Frontal cortex (tissue), 4 donors: Measurements from ENCODE around the gene TMEM132C. TPM values are rescaled to one million over a fixed set of nuclear protein-coding genes. Genes with fewer than 3 reads are reported as not detected.
"Not testable (repeated sequence)": the region's sequence is repeated elsewhere in the genome, so short reads cannot be mapped to it uniquely, and the experiment has no call there.

ENCODE experiments used
- DNase-seq, 2 donors: peaks; one replicate each; pipeline ENCODE4 v3.0.0; 2012; ENCODE audit warnings: low spot score in 2 of 2
- FAIRE-seq: peaks from 2 replicates; lab custom pipeline; 2012; peaks lifted over from hg19 to GRCh38; lab: Jason Lieb, UNC
- total RNA-seq: library from RNA; depleted of rRNA; stranded (reverse); fragments of >200 nt; gene quantifications from one replicate; pipeline ENCODE4 v1.2.3, GENCODE V29; 2014
- donor health status: control.
- donor health status: control.
- donor health status: control.

Gene TMEM132C
- 4.1 TPM for total RNA-seq

DNA sequence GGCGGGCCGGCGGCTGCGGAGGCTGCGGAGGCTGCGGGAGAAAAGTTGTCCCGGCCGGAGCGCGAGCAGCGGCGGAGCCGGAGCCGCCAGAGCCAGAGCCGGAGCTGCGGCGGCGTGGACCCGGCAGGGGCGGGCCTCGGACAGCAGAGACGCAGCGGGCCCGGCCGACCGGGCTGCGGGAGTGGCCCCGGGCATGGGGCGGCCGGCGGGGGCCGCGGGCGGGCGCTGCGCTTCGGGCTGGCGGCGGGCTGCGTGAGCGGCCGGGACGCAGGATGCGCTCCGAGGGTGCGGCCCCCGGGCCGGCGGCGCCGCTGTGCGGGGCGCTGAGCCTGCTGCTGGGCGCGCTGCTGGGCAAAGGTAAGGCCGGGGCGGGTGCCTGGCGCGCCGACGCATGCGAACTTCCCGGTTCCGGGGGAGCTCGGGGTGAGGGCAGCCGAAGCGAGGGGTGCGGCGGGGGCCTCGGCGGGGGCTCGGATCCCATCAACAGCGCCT, at the start of gene TMEM132C:
Gene TMEM132C (plus strand): TSS at position 40 of the 492 bp plus-strand sequence. CDS start 233 bp downstream, at position 273.
- no peak for FAIRE-seq

DNA sequence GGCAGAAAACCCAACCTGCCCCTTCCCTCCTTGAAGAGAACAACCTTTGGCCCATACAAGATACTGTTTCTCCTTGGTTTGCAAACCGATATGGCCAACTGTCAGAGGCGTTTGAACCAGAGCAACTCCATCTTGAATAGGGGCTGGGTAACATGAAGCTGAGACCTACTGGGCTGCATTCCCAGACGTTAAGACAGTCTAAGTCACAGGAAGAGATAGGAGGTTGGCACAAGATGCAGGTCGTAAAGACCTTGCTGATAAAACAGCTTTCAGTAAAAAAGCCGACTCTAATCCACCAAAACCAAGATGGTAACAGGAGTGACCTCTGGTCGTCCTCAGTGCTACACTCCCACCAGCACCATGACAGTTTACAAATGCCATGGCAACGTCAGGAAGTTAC, 42.7 kb upstream of the TMEM132C start:
- DNase-seq: no peak
- FAIRE-seq: no peak

More for the DNA sequence above, at the start of gene TMEM132C:
- DNase-seq: peak; percentile 66 to 68

DNA sequence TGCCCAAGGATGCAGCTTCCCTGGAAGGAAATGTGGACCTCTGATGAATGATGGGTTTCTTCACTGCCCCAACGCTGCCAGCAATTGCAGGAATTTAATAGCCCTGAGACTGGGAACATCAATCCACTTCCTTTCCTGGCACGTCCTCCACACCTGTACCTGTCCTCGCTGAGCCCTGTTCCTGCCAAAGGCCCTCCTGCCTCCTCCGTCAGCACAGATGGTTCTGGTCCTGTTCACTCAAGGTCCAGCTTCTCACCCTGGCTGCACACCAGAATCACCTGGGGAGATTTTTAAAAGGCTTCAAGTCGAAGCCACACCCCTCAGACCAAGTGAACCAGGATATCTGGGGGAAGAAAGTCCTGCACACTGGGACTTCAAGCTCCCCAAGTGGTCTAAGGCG, 38.4 kb upstream of the TMEM132C start:
- DNase-seq (no peak), FAIRE-seq (no peak)

DNA sequence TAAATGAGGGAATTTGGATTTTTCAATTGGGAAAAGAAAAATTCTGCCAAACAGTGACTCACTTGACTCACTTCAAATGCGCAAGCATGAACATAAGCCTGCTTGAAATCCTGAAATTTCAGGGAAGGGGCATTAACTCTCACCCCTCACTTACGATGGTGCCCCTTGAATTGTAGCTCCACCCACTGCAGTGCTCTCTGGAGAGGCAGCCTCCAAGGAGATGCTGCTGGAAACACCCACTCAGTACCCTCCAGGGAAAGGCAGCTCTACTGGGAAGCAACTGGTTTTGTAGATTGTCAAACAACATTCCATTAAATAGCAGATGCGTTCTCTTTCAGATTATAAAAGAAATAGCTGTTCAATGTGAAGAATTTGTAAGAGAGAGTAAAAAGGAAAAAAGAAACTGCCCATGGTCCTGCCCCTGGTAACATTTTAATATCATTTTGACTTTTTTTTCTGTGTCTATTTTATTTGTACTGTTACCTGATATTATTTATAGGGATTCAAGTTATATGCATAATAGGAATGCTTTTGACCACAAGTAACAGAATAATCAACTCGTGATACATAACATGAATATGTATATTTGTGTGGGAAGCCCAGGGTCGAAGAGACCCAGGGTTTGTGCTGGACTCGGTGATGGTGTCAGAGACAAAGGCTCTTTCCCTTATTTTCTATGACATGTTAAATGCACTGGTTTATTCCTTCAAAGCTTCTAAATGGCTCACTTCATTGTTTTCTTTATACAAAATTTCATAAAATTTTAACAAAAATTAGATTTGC, 31.1 kb upstream of the TMEM132C start:
- FAIRE-seq (no peak), DNase-seq (no peak)

DNA sequence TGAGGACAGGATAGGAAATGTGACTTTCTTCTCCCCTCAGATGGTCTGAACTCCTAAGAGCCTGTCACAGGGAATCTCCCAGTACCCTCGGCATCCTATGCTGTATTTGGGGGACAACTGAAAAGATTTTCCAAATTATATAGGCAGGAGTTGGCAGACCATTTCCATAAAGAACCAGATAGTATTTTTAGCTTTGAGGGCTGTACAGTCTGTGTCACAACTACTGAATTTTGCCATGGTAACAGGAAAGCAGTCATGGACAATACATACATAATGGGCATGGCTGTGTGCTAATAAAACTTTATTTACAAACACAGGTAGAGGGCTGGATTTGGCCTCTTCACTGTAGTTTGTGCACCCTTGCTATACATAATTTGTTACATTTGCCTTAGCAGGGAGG, 30.4 kb upstream of the TMEM132C start:
- no peak for DNase-seq
- no peak for FAIRE-seq

DNA sequence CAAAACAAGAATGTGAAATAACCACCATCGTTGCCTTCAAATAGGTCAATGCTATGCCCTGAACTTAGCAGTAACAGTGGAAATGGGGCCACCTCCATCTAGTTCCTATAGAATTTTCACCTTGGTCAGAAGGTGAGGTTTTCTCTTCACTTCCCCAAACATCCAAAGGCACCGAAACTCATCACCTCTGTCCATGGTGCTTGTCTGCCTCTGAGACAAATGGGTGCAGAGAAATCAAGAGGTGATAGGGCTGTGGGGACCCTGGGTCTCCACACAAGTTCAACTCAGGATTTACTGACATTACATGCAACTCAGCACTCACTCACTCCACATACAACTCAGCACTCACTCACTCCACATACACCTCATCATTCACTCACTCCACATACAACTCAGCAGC, 26.2 kb upstream of the TMEM132C start:
- FAIRE-seq: no peak

DNA sequence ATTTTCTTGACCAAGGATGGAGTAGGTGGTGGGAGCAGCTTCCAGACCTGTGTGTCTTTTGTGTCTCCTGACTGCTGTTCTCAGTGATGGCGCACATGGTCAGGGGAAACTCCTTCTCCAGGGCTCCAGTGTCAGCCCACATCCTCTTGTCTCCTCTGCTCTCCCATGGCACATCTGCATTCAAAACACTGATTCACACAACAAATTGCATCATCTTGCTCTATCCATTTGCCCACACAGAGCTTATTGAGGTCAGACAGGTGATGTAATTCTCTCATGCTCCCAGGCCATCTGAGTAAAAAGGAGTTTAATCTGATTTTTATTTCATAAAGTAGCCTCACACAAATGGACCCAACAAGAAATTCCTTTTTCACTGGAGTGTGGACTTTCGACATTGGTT, 21.8 kb upstream of the TMEM132C start:
- DNase-seq (no peak), FAIRE-seq (no peak)

More for the DNA sequence above, 26.2 kb upstream of the TMEM132C start:
- no peak for DNase-seq

DNA sequence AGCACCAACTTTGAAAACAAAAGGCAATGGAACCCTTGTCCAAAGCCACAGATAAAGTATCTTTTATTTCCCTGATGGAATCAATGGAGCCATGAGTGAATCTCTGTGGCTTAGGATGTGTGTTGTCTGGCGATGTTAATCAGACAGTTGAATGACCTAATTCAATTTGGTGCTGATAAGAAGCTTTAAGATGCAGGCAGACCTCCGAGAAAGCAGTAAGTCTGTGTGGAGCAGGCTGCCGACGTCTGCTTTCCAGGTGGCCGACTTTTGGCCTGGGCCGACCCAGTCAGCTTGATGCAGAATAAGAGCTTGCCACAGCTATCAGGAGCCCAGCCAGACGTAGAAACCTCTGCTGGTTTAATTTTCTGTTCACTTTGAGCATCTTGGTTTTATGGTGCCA, 21.1 kb upstream of the TMEM132C start:
- no peak for DNase-seq
- FAIRE-seq: no peak

DNA sequence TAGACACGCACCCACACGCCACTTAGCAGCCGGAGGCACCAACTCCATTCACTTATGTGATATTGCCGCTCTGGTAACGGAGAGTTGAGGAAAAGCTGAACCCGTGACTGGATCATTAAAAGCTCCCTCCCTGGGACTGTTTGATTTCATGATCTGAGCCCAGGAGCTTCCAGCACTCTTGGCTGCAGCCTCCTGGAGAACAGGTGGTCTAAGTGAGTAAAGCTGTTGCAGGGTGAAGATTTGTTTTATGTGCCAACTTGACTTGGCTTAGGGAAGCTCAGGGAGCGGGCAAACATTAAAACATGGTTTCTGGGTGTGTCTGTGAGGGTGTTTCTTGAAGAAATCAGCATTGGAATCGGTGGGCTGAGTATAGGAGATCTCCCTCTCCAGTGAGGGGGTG, 16.9 kb upstream of the TMEM132C start:
- DNase-seq: no peak
- FAIRE-seq: no peak

DNA sequence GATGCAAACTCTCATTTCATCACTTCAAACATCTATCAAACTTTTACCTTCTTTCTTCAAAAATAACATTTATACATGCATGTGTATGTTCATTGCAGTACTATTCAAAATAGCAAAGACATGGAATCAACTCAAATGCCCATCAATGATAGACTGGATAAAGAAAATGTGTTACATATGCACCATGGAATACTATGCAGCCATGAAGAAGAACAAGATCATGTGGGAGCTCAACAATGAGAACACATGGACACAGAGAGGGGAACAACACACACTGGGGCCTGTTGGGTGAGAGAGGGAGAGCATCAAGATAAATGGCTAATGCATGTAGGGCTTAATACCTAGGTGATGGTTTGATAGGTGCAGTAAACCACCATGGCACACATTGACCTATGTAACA, 13.1 kb upstream of the TMEM132C start:
- FAIRE-seq, DNase-seq: not testable (repeated sequence)

DNA sequence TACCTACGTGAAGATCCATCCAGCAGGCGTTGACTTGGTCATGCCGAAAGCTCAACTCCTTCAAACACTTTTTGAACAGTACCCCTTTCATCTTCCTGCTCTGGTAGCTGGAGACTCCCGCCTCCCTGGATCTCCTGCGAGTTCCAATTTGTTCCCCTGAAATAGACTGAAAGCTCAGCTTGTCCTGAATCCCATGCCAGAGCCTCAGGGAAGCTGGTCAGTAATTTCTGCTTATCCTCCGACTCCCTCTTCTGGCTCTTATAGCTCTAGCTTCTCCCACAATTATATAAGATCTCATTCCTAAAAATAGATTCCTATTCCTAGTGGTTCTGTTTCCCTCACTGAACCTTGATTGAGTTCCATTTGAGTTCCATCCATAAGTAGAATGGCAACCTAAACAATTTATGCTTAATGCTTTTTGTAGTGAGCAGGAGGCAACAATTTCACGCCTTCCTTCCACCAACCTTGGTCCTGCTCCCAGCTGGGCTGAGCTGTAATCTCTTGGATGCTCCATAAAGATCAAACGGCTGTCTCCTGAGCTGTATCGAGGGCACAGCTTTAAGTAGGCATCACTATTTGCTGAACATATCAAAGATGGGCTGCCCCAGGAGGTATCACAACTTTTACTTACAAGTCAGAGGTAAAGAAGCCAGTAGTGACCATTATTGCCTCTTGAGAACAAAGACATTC, 8.0 kb upstream of the TMEM132C start:
- peak in 1 of 2 donors; percentile 62 for DNase-seq

DNA sequence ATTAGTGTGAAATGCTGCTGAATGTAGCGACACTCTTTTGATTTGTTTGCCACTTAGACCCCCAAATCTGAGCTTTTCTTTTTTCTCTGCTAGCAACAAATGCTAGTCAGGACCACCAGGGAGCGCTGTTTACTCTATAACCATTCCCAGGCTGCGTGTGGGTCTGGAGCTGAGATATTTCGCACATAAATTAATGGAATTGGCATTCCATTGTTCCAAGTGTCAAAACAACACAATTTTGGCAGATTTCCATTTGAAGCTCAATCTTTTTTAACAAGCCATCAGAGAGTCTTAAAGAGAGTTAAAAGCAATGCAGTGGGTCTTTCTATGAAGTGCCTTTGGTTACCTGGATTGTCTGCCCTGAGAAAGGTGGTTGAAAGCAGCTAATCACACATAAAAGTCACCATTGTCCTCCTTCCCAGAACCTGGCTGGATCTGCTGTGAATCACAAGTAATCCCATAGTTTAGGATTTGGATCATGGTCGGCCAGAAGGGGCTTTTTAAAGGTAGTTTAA, 7.4 kb upstream of the TMEM132C start:
- peak; percentile 43 to 57 for DNase-seq
- FAIRE-seq: no peak

More for the DNA sequence above, 8.0 kb upstream of the TMEM132C start:
- no peak for FAIRE-seq

DNA sequence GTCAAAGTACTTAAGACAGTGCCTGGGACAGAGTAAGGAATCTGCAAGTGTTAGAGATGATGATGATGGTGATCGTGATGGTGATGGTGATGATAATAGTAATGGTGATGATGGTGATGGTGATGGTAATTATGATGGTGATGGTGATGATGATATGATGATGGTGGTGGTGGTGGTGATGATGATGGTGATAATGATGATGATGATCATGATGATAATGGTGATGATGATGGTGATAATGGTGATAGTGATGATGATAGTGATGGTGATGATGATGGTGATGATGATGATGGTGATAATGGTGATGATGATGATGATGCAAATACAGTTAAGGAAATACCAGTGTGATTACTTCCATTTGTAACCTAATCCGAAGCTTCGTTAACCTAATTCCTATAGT, 5.2 kb upstream of the TMEM132C start:
- no peak for FAIRE-seq
- no peak for DNase-seq

DNA sequence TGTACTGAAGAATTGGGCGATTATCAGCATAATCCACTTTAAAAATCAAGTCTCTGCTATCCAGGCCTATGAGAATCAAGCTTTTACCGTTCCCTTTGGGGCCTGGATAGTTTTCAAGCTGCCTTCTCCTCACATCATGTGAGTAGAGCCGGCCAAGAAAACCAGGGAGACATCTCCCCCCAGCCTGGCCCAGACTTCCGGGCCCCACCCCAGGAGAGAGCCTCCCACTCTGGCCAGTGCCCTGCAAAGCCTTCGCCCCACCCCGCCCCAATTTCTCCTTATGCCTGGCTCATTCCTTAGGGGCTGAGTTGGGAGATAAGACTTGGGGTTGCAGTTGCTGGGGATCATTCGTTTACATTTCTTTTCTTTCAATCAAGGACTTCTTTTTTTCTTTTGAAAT, 1.4 kb upstream of the TMEM132C start:
- no peak for FAIRE-seq
- no peak for DNase-seq

DNA sequence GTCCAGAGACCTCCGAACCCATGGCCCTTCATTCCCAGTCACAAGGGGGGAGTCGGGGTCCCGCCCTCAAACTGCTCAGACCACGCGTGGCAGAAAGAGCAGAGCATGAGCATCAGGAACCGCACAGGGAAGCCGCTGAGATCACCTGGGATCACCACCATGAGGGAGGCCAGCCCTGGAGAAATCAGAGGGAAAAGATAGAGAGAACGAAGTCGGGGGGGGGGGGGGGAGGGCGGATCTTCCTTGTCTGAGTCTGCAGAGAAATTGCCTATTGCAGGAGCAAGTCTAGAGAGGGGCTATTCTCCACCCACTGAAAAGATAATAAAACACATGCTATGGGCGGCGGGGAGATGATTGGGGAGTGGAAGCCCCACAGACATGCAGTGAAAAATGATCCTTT, 884 bp upstream of the TMEM132C start:
- no peak for FAIRE-seq
- no peak for DNase-seq

DNA sequence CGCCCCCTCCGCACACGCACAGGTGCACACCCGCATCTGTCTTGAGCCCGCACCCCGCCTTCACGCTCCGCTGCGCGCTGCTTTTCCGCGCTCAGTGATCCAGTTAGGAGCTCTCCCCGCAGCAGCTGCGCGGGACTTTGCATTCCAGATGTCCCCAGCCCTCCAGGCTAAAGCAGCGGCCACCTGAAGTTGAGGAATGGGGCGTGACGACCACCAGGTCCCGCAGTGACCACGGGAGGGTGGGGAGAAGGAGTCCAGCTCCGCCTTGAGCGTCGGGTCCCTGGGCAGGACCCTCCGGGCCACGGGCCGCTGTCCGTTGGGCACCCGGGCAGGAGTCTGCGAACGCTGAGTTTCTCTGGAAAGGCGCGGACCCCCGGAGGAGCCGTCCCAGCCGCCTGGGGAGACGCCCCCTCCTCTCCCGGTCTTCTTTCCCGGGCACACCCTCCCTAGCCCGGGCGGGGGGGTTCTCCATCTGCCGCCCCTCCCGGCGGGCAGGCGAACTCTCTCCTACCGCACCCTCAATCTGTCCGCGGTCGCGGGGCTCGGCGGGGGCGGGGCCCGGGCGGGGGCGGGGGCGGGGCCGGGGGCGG, 334 bp upstream of the TMEM132C start:
- DNase-seq (peak; percentile 43 to 55), FAIRE-seq (no peak)

DNA sequence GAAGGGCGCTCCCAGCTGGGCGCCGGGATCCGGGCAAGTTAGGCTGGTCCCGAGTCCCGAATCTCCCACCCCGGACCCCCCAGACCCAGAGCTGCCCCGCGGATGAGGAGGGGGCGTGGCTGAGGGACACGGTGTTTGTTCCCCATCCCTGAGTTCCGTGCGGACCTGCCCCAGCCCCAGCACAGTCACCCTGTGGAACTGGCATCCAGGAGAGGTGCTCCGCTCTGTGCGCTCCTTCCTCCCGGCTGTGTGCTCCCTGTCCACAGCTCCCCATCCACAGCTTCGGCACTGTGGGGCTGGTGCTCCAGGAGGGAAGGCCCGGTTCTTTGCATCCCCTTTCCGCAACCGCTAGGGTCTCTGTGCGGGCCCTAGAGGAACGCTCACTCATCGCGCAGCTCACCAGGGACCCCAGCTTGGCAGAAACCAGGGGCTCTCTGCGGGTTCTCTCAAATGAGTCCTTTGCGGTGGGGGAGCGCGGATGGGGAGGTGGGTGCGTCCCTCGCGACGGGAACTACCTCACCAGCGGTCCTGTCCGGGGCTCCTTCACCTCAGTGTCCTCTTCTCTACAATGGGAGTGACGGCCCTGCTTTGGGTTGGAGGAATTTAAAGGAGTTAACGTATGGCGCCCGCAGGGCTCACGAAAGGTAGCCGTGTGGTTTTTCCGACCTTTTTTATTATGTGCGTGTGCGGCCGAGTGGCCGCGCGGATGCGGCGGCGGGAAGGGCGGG, 845 bp downstream of the TMEM132C start:
- DNase-seq (peak in 1 of 2 donors; percentile 34), FAIRE-seq (no peak)

DNA sequence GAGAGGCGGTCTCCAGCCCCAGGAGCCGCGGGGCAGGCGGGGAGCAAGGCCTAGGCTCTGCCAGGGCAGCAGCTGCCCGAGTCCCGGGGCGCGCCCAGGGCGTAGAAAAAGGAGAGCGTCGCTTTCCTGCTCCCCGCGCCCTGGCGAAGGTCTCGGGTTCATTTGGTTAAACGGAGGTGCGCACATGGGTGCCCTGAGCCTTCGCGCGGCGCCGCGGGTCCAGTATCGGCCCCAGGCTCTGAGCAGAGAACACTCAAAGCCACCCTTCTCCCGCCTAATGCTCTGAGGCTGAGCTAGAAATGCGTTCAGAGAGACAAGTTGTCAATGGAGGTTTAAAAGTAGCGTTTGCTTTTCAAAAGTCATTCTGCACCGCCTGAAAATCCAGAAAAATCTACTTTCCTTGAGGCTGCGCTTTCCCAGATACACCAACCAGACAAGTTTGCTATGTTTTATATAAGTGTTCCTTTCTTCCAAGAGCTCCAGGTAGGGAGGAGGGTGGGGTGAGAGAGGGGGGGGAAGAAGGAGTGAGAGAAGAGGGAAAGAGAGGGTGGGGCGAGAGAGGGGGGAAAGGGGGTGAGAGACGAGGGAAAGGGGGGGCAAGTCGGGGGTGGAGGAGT, 1.5 kb downstream of the TMEM132C start:
- FAIRE-seq (no peak), DNase-seq (peak in 1 of 2 donors; percentile 24)

DNA sequence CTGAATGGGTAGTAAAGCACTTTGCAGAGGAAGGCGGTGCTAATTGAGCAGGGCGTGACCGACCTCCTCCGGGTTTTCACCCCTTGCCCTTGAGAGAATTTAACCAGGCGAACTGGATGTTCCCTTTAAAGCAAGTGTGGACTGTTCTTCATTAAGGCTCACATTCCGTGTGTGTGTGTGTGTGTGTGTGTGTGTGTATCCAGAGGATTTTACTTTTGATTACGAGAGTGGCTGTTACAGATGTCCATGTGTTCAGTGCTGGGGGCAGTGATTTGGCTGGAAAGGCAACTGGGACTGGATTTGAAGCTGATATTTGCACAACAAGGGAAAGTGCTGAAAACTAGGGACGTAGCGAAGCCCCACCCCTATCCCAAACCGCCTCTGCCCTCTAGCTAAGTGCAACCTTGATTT, 2.2 kb downstream of the TMEM132C start:
- no peak for FAIRE-seq
- no peak for DNase-seq
